GM12878 (cell line): ENCODE measurements around the gene BAZ2B. TPM values are rescaled to one million over a fixed set of nuclear protein-coding genes. Genes with fewer than 3 reads are reported as not detected.

ENCODE experiments used
- ATAC-seq: fragments of 200-7000 bp; cut with Tn5 transposase; 3 replicates; pipeline ENCODE4 v1.9.1; 2020; ENCODE audit warnings: mild to moderate bottlenecking, moderate library complexity
- BruUV-seq: library from RNA; stranded (reverse); fragments of 400-500 nt; replicated peaks from 2 replicates; lab custom pipeline; 2021; lab: Mats Ljungman, UMichigan
- CTCF ChIA-PET: fragments of 300-600 bp; sonication (Branson Sonifier 250); formaldehyde crosslinking; extraction: SDS; loops from one replicate; lab custom pipeline; 2021; ENCODE audit warnings: inconsistent platforms; lab: Yijun Ruan, JAX
- POLR2A ChIA-PET: fragments of 350-600 bp; formaldehyde crosslinking; extraction: SDS; loops from one replicate; lab custom pipeline; 2021; ENCODE audit warnings: inconsistent platforms; lab: Charles Lee
- RAD21 ChIA-PET: fragments of 300-600 bp; sonication (Branson Sonifier 250); formaldehyde crosslinking; loops from one replicate; lab custom pipeline; 2023; ENCODE audit warnings: antibody characterized with exemption; ENCODE audit not compliant: unreplicated experiment; lab: Charles Lee
- SMC1A ChIA-PET: fragments of 300-600 bp; sonication (Branson Sonifier 250); formaldehyde crosslinking; loops from one replicate; lab custom pipeline; 2023; ENCODE audit not compliant: unreplicated experiment, uncharacterized antibody; lab: Charles Lee
- DNase-seq: peaks from one replicate; pipeline ENCODE4 v3.0.0-alpha.2; 2011; ENCODE audit warnings: low read depth, low spot score
- FAIRE-seq: peaks from 3 replicates; lab custom pipeline; 2011; peaks lifted over from hg19 to GRCh38; lab: Jason Lieb, UNC
- H2AFZ ChIP-seq: 2 replicates; pipeline ENCODE4 v1.6.0; 2011; ENCODE audit warnings: low read depth, low read length, control low read depth; ENCODE audit not compliant: control insufficient read depth
- H3K27ac ChIP-seq: 2 replicates; pipeline ENCODE4 v1.5.1; 2011; ENCODE audit warnings: control low read depth; ENCODE audit not compliant: control insufficient read depth, insufficient read depth
- H3K27me3 ChIP-seq, 2 experiments: replicated peaks in 1 of 2; 2 replicates each; pipeline versions ENCODE4 v1.6.0 to v1.6.1; 2011; ENCODE audit warnings: low read length in 1 of 2; ENCODE audit not compliant: control insufficient read depth in 2 of 2, insufficient read depth in 2 of 2
- H3K36me3 ChIP-seq, 2 experiments: 2 replicates each; pipeline ENCODE4 v1.5.1; 2011; ENCODE audit warnings: low read length in 1 of 2; ENCODE audit not compliant: control insufficient read depth in 2 of 2, insufficient read depth in 2 of 2
- H3K4me1 ChIP-seq: 2 replicates; pipeline ENCODE4 v1.6.1; 2011; ENCODE audit warnings: mild to moderate bottlenecking, low read length, moderate library complexity, mixed read lengths; ENCODE audit not compliant: control insufficient read depth, insufficient read depth
- H3K4me2 ChIP-seq: 2 replicates; pipeline ENCODE4 v1.6.0; 2011; ENCODE audit warnings: control low read depth; ENCODE audit not compliant: control insufficient read depth, insufficient read depth
- H3K4me3 ChIP-seq: fragments of 200-600 bp; sonication (generic); 2 replicates; pipeline ENCODE4 v1.5.1; 2016
- H3K79me2 ChIP-seq: 2 replicates; pipeline ENCODE4 v1.6.0; 2011; ENCODE audit warnings: low read length; ENCODE audit not compliant: control insufficient read depth, insufficient read depth
- H3K9ac ChIP-seq: 2 replicates; pipeline ENCODE4 v1.8.0; 2011; ENCODE audit warnings: low read length, control low read depth, mixed read lengths; ENCODE audit not compliant: control insufficient read depth, insufficient read depth
- H3K9me3 ChIP-seq: replicated peaks from 3 replicates; pipeline ENCODE4 v1.5.1; 2011; ENCODE audit warnings: mild to moderate bottlenecking, low read length; ENCODE audit not compliant: control insufficient read depth, insufficient read depth
- H4K20me1 ChIP-seq: 2 replicates; pipeline ENCODE4 v1.6.0; 2011; ENCODE audit not compliant: control insufficient read depth, insufficient read depth
- BACH1 ChIP-seq: fragments of 450-650 bp; IDR thresholded peaks from 2 replicates; pipeline ENCODE4 v1.6.1; 2017; ENCODE audit warnings: mild to moderate bottlenecking, borderline replicate concordance
- BMI1 ChIP-seq: fragments of 450-650 bp; IDR thresholded peaks from 2 replicates; pipeline ENCODE4 v1.6.1; 2016; ENCODE audit warnings: mild to moderate bottlenecking, moderate library complexity, borderline replicate concordance
- CHD4 ChIP-seq: fragments of 200-600 bp; sonication (generic); IDR thresholded peaks from 2 replicates; pipeline ENCODE4 v1.6.1; 2016; ENCODE audit warnings: mild to moderate bottlenecking
- DPF2 ChIP-seq: fragments of 450-650 bp; IDR thresholded peaks from 2 replicates; pipeline ENCODE4 v1.6.1; 2017; ENCODE audit warnings: mild to moderate bottlenecking
- EED ChIP-seq: sonication (generic); IDR thresholded peaks from 2 replicates; pipeline ENCODE4 v1.6.1; 2016; ENCODE audit warnings: antibody characterized with exemption, low read depth
- EP300 ChIP-seq, 2 experiments: fragments of 150-350 bp in 1 of 2; IDR thresholded peaks; 2 replicates each; pipeline ENCODE4 v1.6.1; 2011 to 2012; ENCODE audit warnings: low read depth in 2 of 2, low read length in 2 of 2, borderline replicate concordance in 1 of 2, improper control_type of control experiment in 1 of 2, inconsistent platforms in 1 of 2; ENCODE audit not compliant: control insufficient read depth in 1 of 2
- FOXM1 ChIP-seq: IDR thresholded peaks from 2 replicates; pipeline ENCODE4 v1.6.1; 2012; ENCODE audit warnings: low read depth, mild to moderate bottlenecking, inconsistent platforms, low read length, moderate library complexity
- GATAD2B ChIP-seq: fragments of 450-650 bp; conservative IDR thresholded peaks from 2 replicates; pipeline ENCODE4 v1.6.1; 2017; ENCODE audit warnings: low read depth, mild to moderate bottlenecking, moderate library complexity
- NR2C2 ChIP-seq: IDR thresholded peaks from 2 replicates; pipeline ENCODE4 v1.6.1; 2011; ENCODE audit warnings: borderline replicate concordance, low read depth; ENCODE audit not compliant: control insufficient read depth, insufficient read length
- PML ChIP-seq: IDR thresholded peaks from 2 replicates; pipeline ENCODE4 v1.6.1; 2012; ENCODE audit warnings: low read length, inconsistent platforms
- SIN3A ChIP-seq: IDR thresholded peaks from 2 replicates; pipeline ENCODE4 v1.6.1; 2012; ENCODE audit warnings: low read depth, low read length, improper control_type of control experiment
- YY1 ChIP-seq: IDR thresholded peaks from 2 replicates; pipeline ENCODE4 v1.6.1; 2011; ENCODE audit warnings: low read depth, mild to moderate bottlenecking, low read length
- ZSCAN29 ChIP-seq: fragments of 450-650 bp; IDR thresholded peaks from 2 replicates; pipeline ENCODE4 v1.6.1; 2017; ENCODE audit warnings: mild to moderate bottlenecking, moderate library complexity
- WGBS: methylation state at CpG from one replicate; pipeline ENCODE4 v1.1.6; 2016; ENCODE audit warnings: low lambda C conversion rate; ENCODE audit not compliant: insufficient replicate concordance, insufficient coverage; ENCODE audit errors: missing lambda C conversion rate; 5-methylcytosine and 5-hydroxymethylcytosine counted together
- in situ Hi-C: fragments of 300-500 bp; cut with MboI; formaldehyde crosslinking; loops from 9 replicates; pipeline ENCODE4 v1.14.3; 2018; ENCODE audit warnings: mixed read lengths
- intact Hi-C: fragments of 100-400 bp; cut with micrococcal nuclease; formaldehyde crosslinking; loops from one replicate; pipeline ENCODE4 v1.14.2; 2022; ENCODE audit not compliant: unreplicated experiment
- polyA plus RNA-seq, 11 experiments: library from polyadenylated mRNA; depleted of rRNA in 4 of 11; unstranded in 6 of 11; stranded (reverse) in 5 of 11; fragments of >200 nt; fragmentation: Nextera tagmentation in 4 of 11; fragmentation: Illumina TruSeq in 1 of 11; extraction: Ambion mirVana in 4 of 11; extraction: Trizol in 1 of 11; gene quantifications; 1 replicate in 1 of 11; 2 replicates in 10 of 11; pipeline versions ENCODE4 v1.2.1 to v1.2.3, GENCODE V29; 2011 to 2016; ENCODE audit warnings: inconsistent platforms in 2 of 11, missing spikeins in 2 of 11, low read depth in 1 of 11
- total RNA-seq, 4 experiments: library from RNA; depleted of rRNA in 3 of 4; stranded (reverse); fragments of >200 nt in 3 of 4; fragmentation: Illumina TruSeq in 1 of 4; extraction: Trizol in 1 of 4; gene quantifications; 2 replicates each; pipeline versions ENCODE4 v1.2.1 to v1.2.3, GENCODE V29; 2013 to 2021
- TF ChIP-seq, protein P1 (sequence below): fragments of 450-650 bp; IDR thresholded peaks from 2 replicates; pipeline ENCODE4 v1.6.1; 2017; ENCODE audit warnings: antibody characterized with exemption, mild to moderate bottlenecking, moderate library complexity
- TF ChIP-seq, protein P2 (sequence below): IDR thresholded peaks from 2 replicates; pipeline ENCODE4 v1.6.1; 2012; ENCODE audit warnings: low read depth, low read length, improper control_type of control experiment
- TF ChIP-seq, protein P3 (sequence below): fragments of 450-650 bp; formaldehyde crosslinking; IDR thresholded peaks from 2 replicates; pipeline ENCODE4 v1.4.0; 2022; ENCODE audit warnings: mild to moderate bottlenecking, moderate library complexity

Gene BAZ2B
- total and polyA plus RNA-seq, 10 of the 15 experiments (the other 5 are each of a cell fraction or from before 2014, with no cell fraction given): 8.8 to 49.7 (median 24.7) TPM

DNA sequence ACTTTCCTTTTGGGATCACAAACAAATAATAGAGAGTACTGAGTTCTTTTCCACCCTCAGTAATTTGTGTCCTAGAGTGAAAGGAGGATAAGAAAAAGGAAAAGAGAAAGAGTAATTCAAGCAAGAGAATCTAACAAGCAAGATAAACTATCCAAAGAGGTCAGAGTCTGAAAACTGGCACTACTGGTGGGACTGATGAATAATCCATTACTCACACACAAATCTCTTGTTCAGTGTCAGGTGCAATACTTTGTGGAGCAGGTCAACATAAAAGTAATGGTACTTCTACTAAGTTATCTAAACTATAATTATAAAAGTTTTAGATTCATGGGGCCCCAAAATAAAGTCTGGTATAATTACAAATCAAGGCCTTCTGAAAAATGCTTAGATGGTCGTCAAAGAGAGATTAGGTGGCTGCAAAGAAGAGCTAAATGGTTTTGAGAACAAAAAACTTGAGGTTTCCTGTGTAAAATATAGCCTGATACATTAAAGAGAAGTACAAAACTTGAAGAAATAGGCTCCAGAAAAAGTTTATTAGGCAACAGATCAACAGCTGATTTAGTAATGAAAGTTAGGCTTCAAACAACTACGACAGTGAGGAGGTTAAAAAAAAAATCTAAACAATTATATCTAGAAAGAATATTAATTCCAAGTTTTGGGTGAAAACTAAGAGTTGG, 109.4 kb downstream of the BAZ2B start (continued):
- no peak for TF ChIP-seq DPF2
- TF ChIP-seq BMI1: no peak
- TF ChIP-seq ZSCAN29: no peak
- TF ChIP-seq PML: no peak
- TF ChIP-seq YY1: no peak
- TF ChIP-seq BACH1: no peak
- TF ChIP-seq, protein P1, sequence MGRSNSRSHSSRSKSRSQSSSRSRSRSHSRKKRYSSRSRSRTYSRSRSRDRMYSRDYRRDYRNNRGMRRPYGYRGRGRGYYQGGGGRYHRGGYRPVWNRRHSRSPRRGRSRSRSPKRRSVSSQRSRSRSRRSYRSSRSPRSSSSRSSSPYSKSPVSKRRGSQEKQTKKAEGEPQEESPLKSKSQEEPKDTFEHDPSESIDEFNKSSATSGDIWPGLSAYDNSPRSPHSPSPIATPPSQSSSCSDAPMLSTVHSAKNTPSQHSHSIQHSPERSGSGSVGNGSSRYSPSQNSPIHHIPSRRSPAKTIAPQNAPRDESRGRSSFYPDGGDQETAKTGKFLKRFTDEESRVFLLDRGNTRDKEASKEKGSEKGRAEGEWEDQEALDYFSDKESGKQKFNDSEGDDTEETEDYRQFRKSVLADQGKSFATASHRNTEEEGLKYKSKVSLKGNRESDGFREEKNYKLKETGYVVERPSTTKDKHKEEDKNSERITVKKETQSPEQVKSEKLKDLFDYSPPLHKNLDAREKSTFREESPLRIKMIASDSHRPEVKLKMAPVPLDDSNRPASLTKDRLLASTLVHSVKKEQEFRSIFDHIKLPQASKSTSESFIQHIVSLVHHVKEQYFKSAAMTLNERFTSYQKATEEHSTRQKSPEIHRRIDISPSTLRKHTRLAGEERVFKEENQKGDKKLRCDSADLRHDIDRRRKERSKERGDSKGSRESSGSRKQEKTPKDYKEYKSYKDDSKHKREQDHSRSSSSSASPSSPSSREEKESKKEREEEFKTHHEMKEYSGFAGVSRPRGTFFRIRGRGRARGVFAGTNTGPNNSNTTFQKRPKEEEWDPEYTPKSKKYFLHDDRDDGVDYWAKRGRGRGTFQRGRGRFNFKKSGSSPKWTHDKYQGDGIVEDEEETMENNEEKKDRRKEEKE: no peak
- TF ChIP-seq, all 136 proteins: peak for 0

DNA sequence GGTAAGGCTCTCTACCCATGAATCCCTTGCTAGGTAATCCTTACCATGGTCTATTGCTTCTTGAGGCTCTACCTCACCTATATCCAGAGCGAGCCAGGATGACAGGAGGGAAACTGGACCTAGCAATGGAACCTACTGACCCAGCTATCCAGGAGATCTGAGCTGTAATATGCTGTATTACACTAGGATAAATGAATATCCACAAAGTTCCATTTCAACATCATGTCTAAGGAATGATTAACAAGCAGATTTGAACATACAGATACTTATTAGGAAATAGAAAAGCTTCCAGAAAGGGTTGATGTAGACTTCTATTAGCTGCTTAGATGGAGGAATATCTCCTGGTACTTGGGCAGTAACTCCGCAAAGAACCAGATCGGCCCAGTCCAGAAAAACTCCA, 110.1 kb downstream of the BAZ2B start:
- H4K20me1 ChIP-seq: no peaks in the 10 kb centered on the region
- H3K36me3 ChIP-seq: no peaks in the 10 kb centered on the region
- no peaks in the 10 kb centered on the region for H3K27me3 ChIP-seq
- no peaks in the 10 kb centered on the region for H3K79me2 ChIP-seq
- ChIA-PET SMC1A (interaction anchor here (0.9 to 1.7 kb wide), 4 partner anchors 9 to 44 kb away, joined by 3 to 10 read pairs (median 4); no protein-coding TSS in a partner anchor), POLR2A (no interaction called here), CTCF (interaction anchor here (0.5 to 2.7 kb wide), 4 partner anchors 10 to 602 kb away, joined by 3 to 11 read pairs (median 4); no protein-coding TSS in a partner anchor), RAD21 (interaction anchor here (0.7 kb wide), 1 partner anchor 19 kb away, joined by 3 read pairs; no protein-coding TSS in a partner anchor)
- no peak overlapping the region for H3K4me2 ChIP-seq
- WGBS: 100% methylated on average over 3 of the region's 3 CpGs
- no peak overlapping the region for H3K4me3 ChIP-seq
- H3K4me1 ChIP-seq: no peaks in the 10 kb centered on the region
- in situ Hi-C loops (no loop called here), intact Hi-C loops (no loop called here)
- DNase-seq (no peak), ATAC-seq (no peak; the same call in 2 of the 3 replicates), FAIRE-seq (no peak)
- H2AFZ ChIP-seq: no peak overlapping the region
- H3K9me3 ChIP-seq: no peaks in the 10 kb centered on the region
- no TSS peak for BruUV-seq
- no peak overlapping the region for H3K9ac ChIP-seq
- H3K27ac ChIP-seq: no peak overlapping the region
- TF ChIP-seq GATAD2B (no peak), SIN3A (no peak), CHD4 (no peak), NR2C2 (no peak), FOXM1 (no peak), DPF2 (no peak), EP300 (IDR thresholded peaks at IDR 0.05; ENCODE audit: borderline replicate concordance in 1 of 2, control insufficient read depth in 1 of 2, low read depth in 2 of 2, low read length in 2 of 2) (no peak), EED (no peak)
- TF ChIP-seq, protein P2, sequence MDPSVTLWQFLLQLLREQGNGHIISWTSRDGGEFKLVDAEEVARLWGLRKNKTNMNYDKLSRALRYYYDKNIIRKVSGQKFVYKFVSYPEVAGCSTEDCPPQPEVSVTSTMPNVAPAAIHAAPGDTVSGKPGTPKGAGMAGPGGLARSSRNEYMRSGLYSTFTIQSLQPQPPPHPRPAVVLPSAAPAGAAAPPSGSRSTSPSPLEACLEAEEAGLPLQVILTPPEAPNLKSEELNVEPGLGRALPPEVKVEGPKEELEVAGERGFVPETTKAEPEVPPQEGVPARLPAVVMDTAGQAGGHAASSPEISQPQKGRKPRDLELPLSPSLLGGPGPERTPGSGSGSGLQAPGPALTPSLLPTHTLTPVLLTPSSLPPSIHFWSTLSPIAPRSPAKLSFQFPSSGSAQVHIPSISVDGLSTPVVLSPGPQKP: no peak
- TF ChIP-seq, protein P3, sequence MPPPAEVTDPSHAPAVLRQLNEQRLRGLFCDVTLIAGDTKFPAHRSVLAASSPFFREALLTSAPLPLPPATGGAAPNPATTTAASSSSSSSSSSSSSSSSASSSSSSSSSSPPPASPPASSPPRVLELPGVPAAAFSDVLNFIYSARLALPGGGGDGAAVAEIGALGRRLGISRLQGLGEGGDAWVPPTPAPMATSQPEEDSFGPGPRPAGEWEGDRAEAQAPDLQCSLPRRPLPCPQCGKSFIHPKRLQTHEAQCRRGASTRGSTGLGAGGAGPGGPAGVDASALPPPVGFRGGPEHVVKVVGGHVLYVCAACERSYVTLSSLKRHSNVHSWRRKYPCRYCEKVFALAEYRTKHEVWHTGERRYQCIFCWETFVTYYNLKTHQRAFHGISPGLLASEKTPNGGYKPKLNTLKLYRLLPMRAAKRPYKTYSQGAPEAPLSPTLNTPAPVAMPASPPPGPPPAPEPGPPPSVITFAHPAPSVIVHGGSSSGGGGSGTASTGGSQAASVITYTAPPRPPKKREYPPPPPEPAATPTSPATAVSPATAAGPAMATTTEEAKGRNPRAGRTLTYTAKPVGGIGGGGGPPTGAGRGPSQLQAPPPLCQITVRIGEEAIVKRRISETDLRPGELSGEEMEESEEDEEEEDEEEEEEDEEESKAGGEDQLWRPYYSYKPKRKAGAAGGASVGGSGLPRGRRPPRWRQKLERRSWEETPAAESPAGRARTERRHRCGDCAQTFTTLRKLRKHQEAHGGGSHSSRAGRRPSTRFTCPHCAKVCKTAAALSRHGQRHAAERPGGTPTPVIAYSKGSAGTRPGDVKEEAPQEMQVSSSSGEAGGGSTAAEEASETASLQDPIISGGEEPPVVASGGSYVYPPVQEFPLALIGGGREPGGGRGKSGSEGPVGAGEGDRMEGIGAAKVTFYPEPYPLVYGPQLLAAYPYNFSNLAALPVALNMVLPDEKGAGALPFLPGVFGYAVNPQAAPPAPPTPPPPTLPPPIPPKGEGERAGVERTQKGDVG: no peak
